PC-3 (cell line): ENCODE results near the gene USF2.

Source experiments
- EZH2phosphoT487 ChIP-seq: fragments of 300-600 bp; sonication (generic); IDR thresholded peaks from 2 replicates; pipeline ENCODE4 v1.6.1; 2018; ENCODE audit warnings: mild to moderate bottlenecking, antibody characterized with exemption, low read length, borderline replicate concordance
- TF ChIP-seq, protein P1 (sequence below): fragments of 300-600 bp; sonication (generic); conservative IDR thresholded peaks from 2 replicates; pipeline ENCODE4 v1.5.1; 2017; ENCODE audit warnings: antibody characterized with exemption, low read depth, mild to moderate bottlenecking, low read length

DNA sequence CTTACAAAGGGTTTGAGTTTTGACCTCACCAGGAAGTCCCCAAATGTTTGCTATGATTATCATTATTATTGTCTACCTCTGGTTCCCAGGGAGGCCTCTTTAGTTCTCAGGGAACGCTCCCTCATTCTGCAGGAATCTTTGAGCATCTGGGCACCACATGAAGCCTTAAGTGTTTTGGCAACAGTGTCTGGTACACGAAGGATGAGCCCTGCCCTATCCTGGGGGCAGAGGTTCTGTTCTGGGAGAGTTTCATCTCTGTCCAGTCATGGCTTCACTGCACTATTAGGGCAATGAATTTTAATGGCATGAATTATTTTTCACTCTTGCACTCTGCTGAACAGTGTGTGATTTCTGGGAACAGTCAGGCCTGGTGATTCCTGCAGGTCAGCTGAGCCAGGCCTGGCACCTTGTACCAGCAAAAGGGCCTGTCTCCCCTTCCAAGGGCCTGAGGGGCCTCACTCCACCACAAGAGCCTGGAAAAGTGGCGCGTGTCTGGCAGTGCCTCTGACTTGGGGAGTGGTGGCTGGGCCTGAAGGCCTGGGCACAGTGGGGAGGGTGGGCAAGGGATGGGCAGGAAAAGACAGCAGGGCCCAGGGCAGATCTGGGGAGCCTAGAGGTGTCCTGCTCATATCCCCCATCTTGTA, 44.8 kb upstream of the USF2 start:
- TF ChIP-seq, protein P1, sequence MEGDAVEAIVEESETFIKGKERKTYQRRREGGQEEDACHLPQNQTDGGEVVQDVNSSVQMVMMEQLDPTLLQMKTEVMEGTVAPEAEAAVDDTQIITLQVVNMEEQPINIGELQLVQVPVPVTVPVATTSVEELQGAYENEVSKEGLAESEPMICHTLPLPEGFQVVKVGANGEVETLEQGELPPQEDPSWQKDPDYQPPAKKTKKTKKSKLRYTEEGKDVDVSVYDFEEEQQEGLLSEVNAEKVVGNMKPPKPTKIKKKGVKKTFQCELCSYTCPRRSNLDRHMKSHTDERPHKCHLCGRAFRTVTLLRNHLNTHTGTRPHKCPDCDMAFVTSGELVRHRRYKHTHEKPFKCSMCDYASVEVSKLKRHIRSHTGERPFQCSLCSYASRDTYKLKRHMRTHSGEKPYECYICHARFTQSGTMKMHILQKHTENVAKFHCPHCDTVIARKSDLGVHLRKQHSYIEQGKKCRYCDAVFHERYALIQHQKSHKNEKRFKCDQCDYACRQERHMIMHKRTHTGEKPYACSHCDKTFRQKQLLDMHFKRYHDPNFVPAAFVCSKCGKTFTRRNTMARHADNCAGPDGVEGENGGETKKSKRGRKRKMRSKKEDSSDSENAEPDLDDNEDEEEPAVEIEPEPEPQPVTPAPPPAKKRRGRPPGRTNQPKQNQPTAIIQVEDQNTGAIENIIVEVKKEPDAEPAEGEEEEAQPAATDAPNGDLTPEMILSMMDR = no peak
- no peak for TF ChIP-seq EZH2phosphoT487
